NCI-H226 (cell line): ENCODE measurements around the gene FKTN.
"Not testable (repeated sequence)": the region's sequence is repeated elsewhere in the genome, so short reads cannot be mapped to it uniquely, and the experiment has no call there.

ENCODE experiments used
- DNase-seq: peaks from one replicate; pipeline ENCODE4 v3.0.0-alpha.2; 2015

FKTN gene

GRCh38 chr9:105557804-105558610, at the start of gene FKTN:
Gene FKTN (plus strand): TSS chr9:105558131. CDS start chr9:105575033, 16,902 bp downstream.
- peak; percentile 82 for DNase-seq

- no peak for DNase-seq
These were observed 49.4 kb upstream of the FKTN start for GRCh38 chr9:105508530-105508929.

GRCh38 chr9:105510024-105510423, 47.9 kb upstream of the FKTN start:
- peak; percentile 55 for DNase-seq

- DNase-seq, result no peak
These were observed 46.5 kb upstream of the FKTN start for GRCh38 chr9:105511446-105511845.

GRCh38 chr9:105515811-105516413, 42.0 kb upstream of the FKTN start:
- no peak for DNase-seq

GRCh38 chr9:105519710-105520369, 38.1 kb upstream of the FKTN start:
- not testable (repeated sequence) for DNase-seq

GRCh38 chr9:105520992-105521391, 36.9 kb upstream of the FKTN start:
- not testable (repeated sequence) for DNase-seq

- not testable (repeated sequence) for DNase-seq
These were observed 35.1 kb upstream of the FKTN start for GRCh38 chr9:105522618-105523385.

GRCh38 chr9:105531530-105531929, 26.4 kb upstream of the FKTN start:
- DNase-seq, result no peak

GRCh38 chr9:105535920-105536668, 21.8 kb upstream of the FKTN start:
- no peak for DNase-seq

- no peak for DNase-seq
These were observed 18.5 kb upstream of the FKTN start for GRCh38 chr9:105539452-105539851.

- no peak for DNase-seq
These were observed 16.1 kb upstream of the FKTN start for GRCh38 chr9:105541838-105542237.

- DNase-seq, result no peak
These were observed 3.9 kb upstream of the FKTN start for GRCh38 chr9:105554042-105554441.

- no peak for DNase-seq
These were observed 14.5 kb downstream of the FKTN start for GRCh38 chr9:105572455-105572854.

GRCh38 chr9:105579952-105580351, 22.0 kb downstream of the FKTN start:
- not testable (repeated sequence) for DNase-seq

- DNase-seq, result not testable (repeated sequence)
These were observed 23.6 kb downstream of the FKTN start for GRCh38 chr9:105581550-105581949.

GRCh38 chr9:105593145-105593544, 35.2 kb downstream of the FKTN start:
- no peak for DNase-seq

GRCh38 chr9:105608721-105609598, 51.0 kb downstream of the FKTN start:
- DNase-seq, result peak; percentile 15

GRCh38 chr9:105621001-105621400, 63.1 kb downstream of the FKTN start:
- DNase-seq, result no peak

GRCh38 chr9:105625088-105625487, 67.2 kb downstream of the FKTN start:
- DNase-seq, result no peak

- DNase-seq, result no peak
These were observed 74.9 kb downstream of the FKTN start for GRCh38 chr9:105632807-105633206.
